HG02852 (cell line): ENCODE measurements around the gene CSAG1.
A peak's percentile ranks its signal among the peaks of the same experiment; 100 is the strongest.
"Not testable (repeated sequence)": the region's sequence is repeated elsewhere in the genome, so short reads cannot be mapped to it uniquely, and the experiment has no call there.

Experiments
- ATAC-seq: cut with Tn5 transposase; IDR thresholded peaks from one replicate; pipeline ENCODE4 v1.9.1; 2021; ENCODE audit warnings: mild to moderate bottlenecking, moderate library complexity; ENCODE audit not compliant: unreplicated experiment

Gene CSAG1

GRCh38 chrX:152700390-152700789, 33.1 kb downstream of the CSAG1 start:
- ATAC-seq = not testable (repeated sequence)

DNA sequence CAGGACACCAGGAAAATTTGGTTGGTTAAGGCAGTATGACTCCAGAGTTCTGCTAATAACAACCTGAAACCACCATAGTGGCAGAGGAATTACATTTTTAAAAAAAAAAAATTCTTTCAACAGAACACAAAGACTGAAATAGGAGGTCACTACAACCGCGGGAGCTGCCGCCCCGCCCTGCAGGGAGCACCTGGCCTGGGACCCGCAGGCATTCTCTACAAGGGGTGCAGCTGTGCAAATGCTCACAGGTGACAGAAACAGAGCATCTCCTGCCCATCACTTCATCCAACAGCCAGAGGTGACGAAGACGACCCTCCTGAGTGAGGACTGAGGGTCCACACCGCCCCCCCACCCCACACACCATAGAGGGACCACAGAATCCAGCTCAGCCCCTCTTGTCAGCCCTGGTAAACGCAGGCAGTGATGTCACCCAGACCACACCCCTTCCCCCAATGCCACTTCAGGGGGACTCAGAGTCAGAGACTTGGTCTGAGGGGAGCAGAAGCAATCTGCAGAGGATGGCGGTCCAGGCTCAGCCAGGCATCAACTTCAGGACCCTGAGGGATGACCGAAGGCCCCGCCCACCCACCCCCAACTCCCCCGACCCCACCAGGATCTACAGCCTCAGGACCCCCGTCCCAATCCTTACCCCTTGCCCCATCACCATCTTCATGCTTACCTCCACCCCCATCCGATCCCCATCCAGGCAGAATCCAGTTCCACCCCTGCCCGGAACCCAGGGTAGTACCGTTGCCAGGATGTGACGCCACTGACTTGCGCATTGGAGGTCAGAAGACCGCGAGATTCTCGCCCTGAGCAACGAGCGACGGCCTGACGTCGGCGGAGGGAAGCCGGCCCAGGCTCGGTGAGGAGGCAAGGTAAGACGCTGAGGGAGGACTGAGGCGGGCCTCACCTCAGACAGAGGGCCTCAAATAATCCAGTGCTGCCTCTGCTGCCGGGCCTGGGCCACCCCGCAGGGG, 35.3 kb downstream of the CSAG1 start, which contains the start of gene MAGEA3:
MAGEA3 (plus strand) TSS at position 843 of the 980 bp plus-strand sequence. CDS start 2,039 bp downstream, outside the sequence.
- ATAC-seq = not testable (repeated sequence)

GRCh38 chrX:152681012-152681411, 52.5 kb downstream of the CSAG1 start:
- peak; percentile 92 for ATAC-seq
